MV-4-11 (cell line): ENCODE measurements around the gene PRKAR1B.
"Not testable (repeated sequence)": the region's sequence is repeated elsewhere in the genome, so short reads cannot be mapped to it uniquely, and the experiment has no call there.

ENCODE experiments used
- DNase-seq: peaks from one replicate; lab custom pipeline; 2025; lab: John Stamatoyannopoulos, UW

Gene PRKAR1B

DNA sequence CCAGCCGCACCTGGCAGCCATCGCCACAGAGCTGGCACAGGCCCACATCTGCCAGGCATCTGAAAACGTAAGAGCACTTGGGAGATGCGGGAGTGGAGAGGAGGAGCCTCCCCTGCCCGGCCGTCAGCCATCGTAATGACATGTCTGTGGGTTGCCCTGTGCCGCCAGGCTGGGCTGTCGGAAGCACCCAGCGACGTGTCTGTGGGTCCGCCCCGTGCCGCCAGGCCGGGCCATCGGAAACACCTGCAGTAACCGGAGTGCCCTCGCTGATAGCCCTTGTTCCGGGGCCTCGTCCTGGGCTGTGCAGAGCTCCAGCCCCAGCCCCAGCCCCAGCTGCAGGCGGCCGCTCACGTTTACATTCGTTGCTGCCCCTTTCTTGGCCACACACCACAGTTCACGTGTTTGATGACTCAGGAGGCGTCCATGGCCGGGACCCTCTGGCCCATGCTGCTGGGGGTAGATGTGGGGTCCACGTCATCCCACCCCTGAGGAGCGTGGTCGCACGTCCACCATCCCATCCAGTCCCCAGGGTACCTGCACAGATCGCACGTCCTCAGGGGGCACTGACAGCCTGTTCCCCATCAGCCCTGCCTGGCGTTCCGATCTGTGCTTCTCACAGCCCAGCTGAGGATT, 30.0 kb upstream of the PRKAR1B start:
- DNase-seq, result no peak

DNA sequence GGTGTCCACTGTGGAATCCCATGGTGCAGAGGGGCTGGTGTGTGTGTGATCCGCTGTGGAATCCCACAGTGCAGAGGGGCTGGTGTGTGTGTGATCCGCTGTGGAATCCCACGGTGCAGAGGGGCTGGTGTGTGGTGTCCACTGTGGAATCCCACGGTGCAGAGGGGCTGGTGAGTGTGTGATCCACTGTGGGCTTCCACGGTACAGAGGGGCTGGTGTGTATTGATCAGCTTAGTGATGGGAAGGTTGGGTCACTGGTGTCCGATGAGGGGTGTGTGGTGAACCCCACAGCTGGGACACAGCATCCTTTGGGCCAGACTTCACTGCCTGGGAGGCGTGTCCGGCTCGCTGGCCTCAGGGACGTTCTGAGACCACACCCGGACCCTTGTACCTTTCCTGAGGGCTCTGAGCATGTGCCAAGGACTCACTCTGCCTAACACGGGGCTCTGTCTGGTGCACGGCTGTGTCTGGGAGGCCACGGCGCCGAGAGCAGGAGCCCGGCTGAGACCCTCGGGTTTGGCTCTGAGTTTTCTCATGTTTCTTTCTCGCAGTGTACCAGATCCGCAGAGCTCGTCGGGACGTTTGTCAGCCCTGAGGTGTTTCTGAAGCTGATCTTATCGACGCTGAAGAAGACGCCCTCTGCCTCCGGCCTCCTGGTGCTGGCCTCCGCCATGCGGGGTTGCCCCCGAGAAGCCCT, 29.3 kb upstream of the PRKAR1B start:
- no peak for DNase-seq

DNA sequence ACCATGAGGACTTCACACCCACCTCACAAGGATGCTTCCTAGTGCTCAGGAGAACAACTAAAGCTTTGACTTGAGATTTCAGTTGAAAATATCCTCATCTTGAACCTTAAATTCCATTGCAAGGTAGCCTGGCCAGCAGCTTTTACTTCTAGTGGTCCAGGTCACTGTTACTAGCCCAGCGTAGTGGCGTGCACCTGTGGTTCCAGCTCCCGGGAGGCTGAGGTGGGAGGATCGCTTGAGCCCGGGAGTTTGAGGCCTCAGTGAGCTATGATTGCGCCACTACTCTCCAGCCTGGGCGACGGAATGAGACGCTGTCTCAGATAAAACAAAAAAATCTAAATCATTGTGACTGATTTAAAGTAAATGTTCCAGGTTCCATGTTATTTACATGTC, 28.3 kb upstream of the PRKAR1B start:
- no peak for DNase-seq

DNA sequence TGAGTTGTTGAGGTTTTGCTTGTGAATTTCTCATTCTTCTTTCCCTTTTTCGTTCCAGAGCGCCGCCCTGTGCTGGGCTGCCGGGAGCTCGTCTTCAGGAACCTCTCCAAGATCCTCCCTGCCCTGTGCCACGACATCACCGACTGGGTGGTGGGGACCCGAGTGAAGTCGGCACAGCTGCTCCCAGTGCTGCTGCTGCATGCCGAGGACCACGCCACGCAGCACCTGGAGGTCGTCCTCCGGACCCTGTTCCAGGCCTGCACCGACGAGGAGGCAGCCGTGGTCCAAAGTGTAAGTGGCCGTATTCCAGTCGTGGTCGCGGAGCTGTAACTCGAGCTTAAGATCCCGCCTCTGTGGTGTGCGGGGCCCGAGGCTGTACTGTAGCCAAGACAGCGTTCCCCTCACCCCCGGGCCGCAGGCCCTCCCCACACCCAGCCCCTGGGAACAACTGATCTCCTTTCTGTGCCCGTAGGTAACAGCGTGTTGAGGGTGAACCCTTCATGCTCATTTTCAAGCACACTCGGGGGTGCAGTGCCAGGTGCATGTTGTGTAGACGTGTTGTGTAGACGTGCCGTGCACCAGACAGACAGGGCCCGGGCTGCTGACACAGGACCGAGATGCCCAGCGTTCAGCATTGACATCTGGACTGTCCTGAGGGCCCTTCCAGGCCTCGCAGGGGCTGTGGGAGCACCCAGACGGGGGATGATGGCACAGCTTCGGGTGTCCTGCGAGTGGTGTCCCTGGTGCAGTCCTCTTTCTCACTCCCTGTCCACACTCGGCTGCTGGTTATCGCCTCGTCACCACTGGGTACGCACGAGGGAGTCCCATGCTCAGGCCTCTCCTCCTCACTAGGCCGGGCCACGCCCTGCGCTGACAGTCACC, 27.7 kb upstream of the PRKAR1B start:
- no peak for DNase-seq

DNA sequence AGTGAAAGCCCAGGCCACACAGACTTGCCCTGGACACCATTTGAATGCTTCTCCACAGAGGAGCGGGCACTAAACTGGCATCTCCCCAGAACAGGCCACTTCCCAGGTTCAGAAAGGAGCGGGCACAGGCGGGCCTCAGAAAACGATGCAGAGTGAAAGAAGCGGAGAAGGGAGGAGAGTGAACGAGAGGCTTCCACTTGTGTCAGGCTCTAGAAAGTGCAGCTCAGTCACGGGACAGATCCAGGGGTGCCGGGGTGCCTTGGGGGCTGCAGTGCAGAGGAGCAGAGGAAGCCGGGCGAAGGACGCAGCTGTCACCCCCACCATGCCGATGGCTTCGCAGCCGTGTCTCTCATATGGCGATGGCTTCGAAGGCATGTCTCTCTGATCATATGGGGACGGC, 26.1 kb upstream of the PRKAR1B start:
- DNase-seq, result no peak

DNA sequence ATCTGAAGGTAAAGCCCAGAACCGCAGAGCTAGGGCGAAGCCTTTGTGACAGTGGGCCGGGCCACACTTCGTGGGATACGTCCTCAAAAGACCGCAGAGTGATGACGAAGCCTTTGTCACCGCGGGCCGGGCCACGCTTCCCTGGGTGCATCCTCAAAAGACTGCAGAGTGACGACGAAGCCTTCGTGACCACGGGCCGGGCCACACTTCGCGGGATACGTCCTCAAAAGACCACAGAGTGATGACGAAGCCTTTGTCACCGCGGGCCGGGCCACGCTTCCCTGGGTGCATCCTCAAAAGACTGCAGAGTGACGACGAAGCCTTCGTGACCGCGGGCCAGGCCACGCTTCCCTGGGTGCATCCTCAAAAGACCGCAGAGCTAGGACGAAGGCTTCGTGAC, 25.2 kb upstream of the PRKAR1B start:
- DNase-seq, result peak; percentile 23

DNA sequence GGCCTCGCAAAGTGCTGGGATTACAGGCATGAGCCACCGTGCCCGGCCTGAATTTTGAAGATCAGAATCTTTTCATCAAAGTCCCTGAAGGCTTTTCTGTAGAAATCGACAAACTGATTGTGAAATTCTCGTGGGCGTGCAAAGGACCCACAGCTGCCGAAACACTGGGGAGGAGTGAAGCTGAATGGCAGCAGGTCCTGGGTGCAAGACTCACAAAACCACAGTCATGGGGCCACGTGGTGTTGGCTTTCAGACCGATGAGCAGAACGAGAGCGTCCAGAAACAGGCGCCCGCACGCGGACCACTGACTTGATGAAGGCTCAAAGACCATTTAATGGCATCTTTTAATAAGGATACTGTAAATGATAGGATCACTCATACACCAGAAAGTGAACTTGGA, 24.7 kb upstream of the PRKAR1B start:
- peak; percentile 17 for DNase-seq

DNA sequence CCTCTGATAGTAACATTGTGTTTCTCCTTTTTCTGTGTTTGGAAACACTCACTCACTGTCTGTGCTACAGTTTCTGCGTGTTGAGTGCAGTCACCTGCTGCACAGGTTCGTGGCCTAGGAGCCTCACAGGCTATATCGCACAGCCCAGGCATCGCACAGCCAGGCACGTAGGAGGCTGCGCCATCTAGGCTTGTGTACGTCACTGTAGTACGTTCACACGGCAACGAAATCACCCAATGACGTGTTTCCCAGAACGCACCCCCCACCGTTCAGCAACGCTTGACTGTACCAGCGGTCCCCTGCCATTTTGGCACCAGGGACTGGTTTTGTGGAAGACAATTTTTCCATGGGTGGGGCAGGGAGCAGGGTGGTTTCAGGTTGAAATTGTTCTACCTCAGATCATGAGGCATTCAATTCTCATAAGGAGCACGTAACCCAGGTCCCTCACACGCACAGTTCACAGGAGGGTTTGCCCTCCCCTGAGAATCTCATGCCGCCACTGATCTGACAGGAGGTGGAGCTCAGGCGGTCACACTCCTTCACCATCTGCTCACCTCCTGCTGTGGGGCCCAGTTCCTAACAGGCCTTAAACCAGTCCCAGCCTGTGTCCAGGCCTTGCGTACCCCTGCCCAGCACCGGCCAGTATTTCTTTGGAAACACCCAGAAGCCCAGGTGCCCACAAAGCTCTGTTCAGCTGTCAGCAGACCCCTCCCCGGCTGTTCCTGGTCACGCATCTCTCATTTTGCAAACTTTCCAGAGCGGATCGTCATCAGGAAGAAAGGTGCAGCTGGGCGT, 23.2 kb upstream of the PRKAR1B start:
- no peak for DNase-seq

DNA sequence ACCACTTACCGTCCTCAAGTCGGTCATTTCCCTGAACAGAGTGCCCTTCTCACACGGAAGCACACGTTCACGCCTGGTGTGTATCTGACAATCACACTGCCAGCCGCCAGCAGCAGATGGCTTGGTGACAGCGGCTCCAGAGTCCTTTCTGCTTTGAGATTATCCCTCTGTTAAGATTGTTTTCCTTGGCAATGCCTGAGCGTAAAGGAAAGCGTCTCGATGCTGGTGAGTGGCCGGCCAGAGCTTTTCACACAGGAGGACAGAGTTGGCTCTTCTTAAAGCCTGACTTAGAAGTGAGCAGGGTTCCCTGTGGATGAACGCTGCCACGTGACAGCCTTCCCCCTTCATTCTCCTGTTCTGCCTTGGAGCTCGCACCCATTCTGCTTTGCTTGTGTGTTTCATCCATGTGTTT, 22.1 kb upstream of the PRKAR1B start:
- DNase-seq, result no peak

DNA sequence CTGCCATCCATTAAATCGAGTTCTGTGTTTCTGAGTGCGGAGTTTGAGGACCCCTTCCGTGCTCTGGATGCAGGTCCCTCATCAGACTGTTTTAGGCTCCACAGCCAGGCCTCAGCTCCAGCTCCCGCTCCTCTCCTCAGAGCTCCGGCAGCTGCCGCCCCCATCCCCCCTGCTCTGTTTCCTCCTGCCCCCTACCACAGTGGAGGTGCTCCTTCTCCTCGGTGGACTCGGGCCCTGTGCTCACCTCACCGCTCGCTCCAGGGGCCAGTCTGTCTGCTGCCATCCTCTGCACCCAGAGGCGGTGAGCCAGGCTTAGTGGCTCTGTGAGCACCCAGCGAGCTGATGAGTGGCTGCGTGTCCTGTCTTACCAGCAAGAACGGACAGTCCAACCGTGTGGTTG, 21.4 kb upstream of the PRKAR1B start:
- DNase-seq, result no peak

DNA sequence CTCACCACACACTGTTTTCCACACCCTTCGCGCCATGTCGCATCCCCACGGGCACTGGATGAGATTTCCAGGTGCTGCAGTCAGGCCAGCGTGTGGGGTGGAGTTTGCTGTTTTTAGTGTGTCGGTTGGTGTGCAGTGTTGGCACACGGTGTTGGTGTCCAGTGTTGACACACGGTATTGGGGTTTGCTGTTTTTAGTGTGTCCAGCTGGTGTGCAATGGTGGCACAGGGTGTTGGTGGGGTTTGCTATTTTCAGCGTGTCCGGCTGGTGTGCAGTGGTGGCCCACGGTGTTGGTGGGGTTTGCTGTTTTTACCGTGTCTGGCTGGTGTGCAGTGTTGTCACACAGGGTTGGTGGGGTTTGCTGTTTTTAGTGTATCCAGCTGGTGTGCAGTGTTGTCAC, 20.1 kb upstream of the PRKAR1B start:
- DNase-seq, result no peak

DNA sequence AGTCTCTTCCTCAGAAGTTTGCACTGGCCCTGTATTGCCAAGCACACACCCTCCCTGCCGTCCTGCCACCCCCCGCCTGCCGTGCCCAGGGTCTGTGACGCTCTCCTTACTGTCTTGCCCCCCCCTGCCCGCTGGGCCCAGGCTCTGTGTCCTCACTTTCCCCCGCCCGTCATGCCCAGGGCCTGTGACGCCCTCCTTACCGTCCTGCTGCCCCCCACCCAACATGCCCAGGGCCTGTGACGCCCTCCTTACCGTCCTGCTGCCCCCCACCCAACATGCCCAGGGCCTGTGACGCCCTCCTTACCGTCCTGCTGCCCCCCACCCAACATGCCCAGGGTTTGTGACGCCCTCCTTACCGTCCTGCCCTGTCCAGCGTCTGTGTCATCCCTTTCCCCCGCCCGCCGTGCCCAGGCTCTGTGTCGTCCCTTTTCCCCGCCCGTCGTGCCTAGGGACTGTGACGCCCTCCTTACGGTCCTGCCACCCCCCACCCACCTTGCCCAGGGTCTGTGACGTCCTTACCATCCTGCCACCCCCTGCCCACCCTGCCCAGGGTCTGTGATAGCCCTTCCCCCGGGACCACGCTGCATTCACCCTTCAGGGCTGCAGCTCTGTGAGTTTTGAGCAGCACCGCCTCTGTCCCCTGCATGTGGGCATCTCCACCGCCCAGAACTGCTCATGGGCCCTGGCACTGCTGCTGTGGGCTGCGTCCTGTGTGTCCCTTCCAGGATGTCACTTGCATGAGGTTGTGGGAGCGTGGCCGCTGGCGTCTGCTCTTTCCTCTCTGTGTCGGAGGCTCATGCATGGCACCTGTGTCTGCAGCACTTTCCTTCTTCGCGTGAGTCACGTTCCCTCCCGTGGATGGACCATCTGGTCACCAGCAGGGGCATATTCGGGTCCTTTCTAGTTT, 19.3 kb upstream of the PRKAR1B start:
- no peak for DNase-seq

DNA sequence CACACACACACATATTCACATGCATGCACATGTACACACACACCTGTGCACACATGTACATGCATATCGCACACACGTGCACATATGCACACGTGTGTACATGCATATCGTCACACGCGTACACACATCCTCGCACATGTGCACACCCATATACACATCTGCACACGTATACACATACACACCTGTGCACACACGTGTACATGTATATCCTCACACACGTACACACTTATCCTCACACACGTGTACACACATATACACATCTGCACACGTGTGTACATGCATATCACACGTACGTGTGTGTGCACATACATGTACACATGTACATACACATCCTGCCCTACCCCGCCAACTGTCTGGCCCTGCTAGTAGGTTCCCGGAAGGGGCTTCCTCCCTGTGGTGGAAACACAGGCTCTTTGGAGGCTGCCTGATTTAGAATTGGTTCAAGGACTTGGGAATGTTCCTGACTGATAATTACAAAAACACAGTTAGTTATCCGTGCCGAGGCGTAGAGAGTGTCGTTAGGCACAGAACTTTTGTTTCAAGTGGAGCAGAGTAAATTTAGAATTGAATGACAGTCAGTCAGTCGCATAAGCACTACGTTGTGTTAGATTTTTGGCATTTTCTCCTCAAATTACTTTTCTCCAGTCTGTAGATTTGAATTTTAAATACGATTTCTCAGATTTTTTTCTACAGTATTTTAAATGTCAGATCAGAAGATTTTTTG, 18.5 kb upstream of the PRKAR1B start:
- no peak for DNase-seq

DNA sequence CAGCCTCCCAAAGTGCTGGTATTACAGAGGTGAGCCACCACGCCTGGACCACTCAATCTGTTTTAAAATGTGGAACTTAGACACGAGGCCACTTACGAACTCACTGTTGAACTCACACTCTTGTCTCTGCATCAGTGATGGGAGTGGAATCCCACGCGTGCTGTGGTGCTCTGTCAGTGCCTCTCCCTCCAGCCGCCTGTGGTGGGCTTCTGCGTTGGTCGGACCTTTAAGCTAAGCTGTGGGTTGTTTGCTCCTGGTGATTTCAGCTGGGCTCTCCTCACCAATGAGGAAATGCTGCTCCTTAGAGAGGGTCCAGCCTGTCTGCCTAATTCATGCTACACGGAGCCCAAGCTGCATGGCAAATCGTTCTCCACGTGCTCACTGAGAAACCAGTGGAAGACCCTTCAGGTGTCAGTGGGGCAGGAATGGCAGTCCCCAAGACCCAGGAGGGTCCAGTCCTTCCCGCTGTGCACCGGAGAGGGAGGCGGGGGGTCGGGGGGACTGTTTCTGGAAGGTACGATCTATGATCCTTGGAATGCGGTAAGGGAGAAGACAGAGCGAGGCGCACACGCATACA, 17.9 kb upstream of the PRKAR1B start:
- DNase-seq, result no peak

DNA sequence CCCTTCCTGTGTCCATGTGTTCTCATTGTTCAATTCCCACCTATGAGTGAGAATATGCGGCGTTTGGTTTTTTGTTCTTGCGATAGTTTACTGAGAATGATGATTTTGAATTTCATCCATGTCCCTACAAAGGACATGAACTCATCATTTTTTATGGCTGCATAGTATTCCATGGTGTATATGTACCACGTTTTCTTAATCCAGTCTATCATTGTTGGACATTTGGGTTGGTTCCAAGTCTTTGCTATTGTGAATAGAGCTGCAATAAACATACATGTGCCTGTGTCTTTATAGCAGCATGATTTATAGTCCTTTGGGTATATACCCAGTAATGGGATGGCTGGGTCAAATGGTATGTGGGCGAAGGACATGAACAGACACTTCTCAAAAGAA, 17.0 kb upstream of the PRKAR1B start:
- DNase-seq, result not testable (repeated sequence)

DNA sequence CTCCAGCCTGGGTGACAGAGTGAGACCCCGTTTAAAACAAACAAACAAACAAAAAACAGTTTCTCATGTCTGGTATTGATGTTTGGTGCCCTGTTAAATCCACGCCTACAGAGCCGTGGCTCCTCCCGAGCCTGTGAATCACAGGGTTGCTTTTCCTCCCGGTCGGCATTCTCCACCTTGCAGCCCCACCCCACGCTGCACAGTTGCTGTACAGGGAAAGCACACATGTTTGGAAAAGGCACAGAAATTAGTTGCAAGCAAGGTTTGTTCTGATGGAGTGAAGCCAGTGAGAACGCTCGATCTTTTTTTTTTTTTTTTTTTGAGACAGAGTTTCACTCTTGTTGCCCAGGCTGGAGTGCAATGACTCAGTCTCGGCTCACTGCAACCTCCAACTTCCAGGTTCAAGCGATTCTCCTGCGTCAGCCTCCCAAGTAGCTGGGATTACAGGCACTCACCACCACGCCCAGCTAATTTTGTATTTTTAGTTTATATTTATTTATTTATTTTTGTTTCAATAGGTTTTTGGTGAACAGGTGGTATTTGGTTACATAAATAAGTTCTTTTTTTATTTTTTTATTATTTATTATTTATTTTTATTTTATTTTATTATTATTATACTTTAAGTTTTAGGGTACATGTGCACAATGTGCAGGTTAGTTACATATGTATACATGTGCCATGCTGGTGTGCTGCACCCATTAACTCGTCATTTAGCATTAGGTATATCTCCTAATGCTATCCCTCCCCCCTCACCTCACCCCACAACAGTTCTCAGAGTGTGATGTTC, 16.5 kb upstream of the PRKAR1B start:
- DNase-seq, result not testable (repeated sequence)

DNA sequence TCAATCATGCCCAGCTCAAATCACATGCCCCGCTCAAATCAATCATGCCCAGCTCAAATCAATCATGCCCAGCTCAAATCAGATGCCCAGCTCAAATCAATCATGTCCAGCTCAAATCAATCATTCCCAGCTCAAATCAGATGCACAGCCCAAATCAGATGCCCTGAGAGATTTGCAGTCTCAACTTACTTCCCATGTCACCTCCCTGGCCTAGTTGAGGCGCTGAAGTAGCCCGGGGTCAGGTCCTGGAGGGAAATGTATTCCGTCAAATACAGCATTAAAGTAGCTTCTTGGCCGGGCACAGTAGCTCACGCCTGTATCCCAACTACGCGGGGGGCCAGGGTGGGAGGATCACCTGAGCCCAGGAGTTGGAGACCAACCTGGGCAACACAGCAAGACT, 15.7 kb upstream of the PRKAR1B start:
- DNase-seq, result no peak

DNA sequence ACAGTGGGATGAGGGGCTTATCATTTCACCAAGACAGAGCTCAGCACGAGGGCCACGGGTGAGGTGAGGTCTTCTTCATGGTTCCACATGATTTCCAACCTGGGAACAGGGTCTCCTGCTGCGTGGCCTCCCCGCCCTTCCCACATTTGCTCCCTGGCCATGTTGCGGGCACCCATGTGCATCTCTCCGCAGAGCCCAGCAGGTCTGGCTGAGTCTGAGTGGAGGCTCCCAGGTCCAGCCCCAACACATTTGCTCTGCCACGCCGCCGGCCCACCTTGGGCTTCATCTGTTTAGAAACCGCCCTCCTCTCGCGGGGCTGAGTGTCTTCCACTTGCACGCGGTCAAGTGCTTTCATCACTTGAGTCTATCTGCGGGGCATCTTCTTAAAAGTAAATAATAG, 14.8 kb upstream of the PRKAR1B start:
- no peak for DNase-seq

DNA sequence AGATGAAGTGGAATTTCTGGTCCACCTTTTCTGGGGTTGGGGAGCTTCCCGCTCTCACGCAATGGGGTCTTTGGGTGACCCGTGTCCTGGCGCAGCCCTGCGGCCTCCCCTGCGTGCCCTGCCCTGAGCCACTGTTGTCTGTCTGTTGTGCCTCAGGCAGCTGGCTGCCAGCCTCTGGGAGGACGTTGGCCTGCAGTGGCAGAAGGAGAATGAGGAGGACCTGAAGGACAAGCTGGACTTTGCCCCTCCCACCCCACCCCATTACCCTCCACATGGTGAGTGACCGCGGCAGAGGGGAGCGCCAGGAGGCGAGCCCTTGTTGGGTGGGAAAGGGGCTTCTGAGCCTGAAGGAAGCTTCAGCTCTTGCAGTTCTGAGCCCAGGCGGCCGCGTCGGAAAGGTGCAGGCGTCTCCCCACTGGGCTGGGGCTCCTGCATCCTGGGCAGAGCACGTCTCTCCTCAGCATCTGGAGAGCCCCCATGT, 14.2 kb upstream of the PRKAR1B start:
- DNase-seq, result no peak
